ENCODE results near the gene CCHCR1. TPM values are rescaled to one million over a fixed set of nuclear protein-coding genes. Genes with fewer than 3 reads are reported as not detected.

CCHCR1 gene
- total RNA-seq, 4 donors from 2014 or later, result 13.8 to 25.1 (median 18.7) TPM

GRCh38 chr6:31156641-31157040 lies 961 bp downstream of the CCHCR1 start:
- TF ChIP-seq CTCF (IDR thresholded peaks at IDR 0.05), result no peak
- TF ChIP-seq EP300 (IDR thresholded peaks at IDR 0.05), result no peak
- no peak for TF ChIP-seq POLR2A (IDR thresholded peaks at IDR 0.05)
- 89 to 90% methylated on average over 7 of the region's 7 CpGs for WGBS, 2 donors
- peaks cover 0 to 26% (median 11%) of the 10 kb centered on the region in 4 donors for H3K4me1 ChIP-seq

GRCh38 chr6:31154436-31154835 lies 3.2 kb downstream of the CCHCR1 start:
- H3K4me3 ChIP-seq, result no peak overlapping the region
- TF ChIP-seq CTCF (IDR thresholded peaks at IDR 0.05) (no peak), POLR2A (IDR thresholded peaks at IDR 0.05) (no peak), EP300 (IDR thresholded peaks at IDR 0.05) (no peak)
- peaks cover 0 to 21% (median 9%) of the 10 kb centered on the region in 4 donors for H3K4me1 ChIP-seq
- no peaks in the 10 kb centered on the region for H3K9me3 ChIP-seq
- H3K36me3 ChIP-seq, result peaks cover 0 to 56% (median 0%) of the 10 kb centered on the region in 3 donors
- H3K27ac ChIP-seq, result no peak overlapping the region
- DNase-seq (ENCODE audit: low spot score in 2 of 2), result no peak
- 80 to 94% methylated on average over 15 of the region's 15 CpGs for WGBS, 2 donors
- no peaks in the 10 kb centered on the region for H3K27me3 ChIP-seq

More at GRCh38 chr6:31156641-31157040, 961 bp downstream of the CCHCR1 start:
- no peaks in the 10 kb centered on the region for H3K27me3 ChIP-seq
- peaks cover 0 to 45% (median 0%) of the 10 kb centered on the region in 3 donors for H3K36me3 ChIP-seq
- no peak overlapping the region for H3K27ac ChIP-seq
- H3K4me3 ChIP-seq, result no peak overlapping the region
- DNase-seq (ENCODE audit: low spot score in 2 of 2), result no peak
- H3K9me3 ChIP-seq, result no peaks in the 10 kb centered on the region

- Histone ChIP-seq H3K36me3 (peaks cover 0 to 72% (median 0%) of the 10 kb centered on the region in 3 donors), H3K9me3 (no peaks in the 10 kb centered on the region), H3K4me1 (peaks cover 0 to 12% (median 2%) of the 10 kb centered on the region in 4 donors), H3K4me3 (no peak overlapping the region), H3K27ac (no peak overlapping the region), H3K27me3 (no peaks in the 10 kb centered on the region)
- DNase-seq (ENCODE audit: low spot score in 2 of 2), result no peak
- WGBS, 2 donors, result 86 to 88% methylated on average over 7 of the region's 7 CpGs
- TF ChIP-seq CTCF (IDR thresholded peaks at IDR 0.05) (no peak), EP300 (IDR thresholded peaks at IDR 0.05) (no peak), POLR2A (IDR thresholded peaks at IDR 0.05) (no peak)
Measured at GRCh38 chr6:31152781-31153180, 4.8 kb downstream of the CCHCR1 start.

GRCh38 chr6:31149827-31150447 lies 7.7 kb downstream of the CCHCR1 start:
- 83 to 95% methylated on average over 6 of the region's 6 CpGs for WGBS, 2 donors
- no peak for TF ChIP-seq POLR2A (IDR thresholded peaks at IDR 0.05)
- H3K36me3 ChIP-seq, result peaks cover 0 to 80% (median 0%) of the 10 kb centered on the region in 3 donors

GRCh38 chr6:31145386-31145785 lies 12.2 kb downstream of the CCHCR1 start:
- no peak for DNase-seq (ENCODE audit: low spot score in 2 of 2)
- Histone ChIP-seq H3K4me3 (no peak overlapping the region), H3K36me3 (peaks cover 0 to 70% (median 0%) of the 10 kb centered on the region in 3 donors), H3K27ac (peak overlapping the region in 1 of 4 donors; percentile 37), H3K4me1 (peaks cover 0 to 14% (median 0%) of the 10 kb centered on the region in 4 donors), H3K9me3 (no peaks in the 10 kb centered on the region), H3K27me3 (no peaks in the 10 kb centered on the region)
- TF ChIP-seq CTCF (IDR thresholded peaks at IDR 0.05) (no peak), EP300 (IDR thresholded peaks at IDR 0.05) (no peak), POLR2A (IDR thresholded peaks at IDR 0.05) (no peak)
- 92 to 94% methylated on average over 10 of the region's 10 CpGs for WGBS, 2 donors

More at GRCh38 chr6:31149827-31150447, 7.7 kb downstream of the CCHCR1 start:
- Histone ChIP-seq H3K27me3 (no peaks in the 10 kb centered on the region), H3K4me1 (no peaks in the 10 kb centered on the region), H3K9me3 (no peaks in the 10 kb centered on the region), H3K27ac (no peak overlapping the region), H3K4me3 (no peak overlapping the region)
- no peak for DNase-seq (ENCODE audit: low spot score in 2 of 2)

Measured in tibial nerve (tissue), 4 donors.